HG02943 (cell line): ENCODE measurements around the gene MS4A2.
"Not testable (repeated sequence)": the region's sequence is repeated elsewhere in the genome, so short reads cannot be mapped to it uniquely, and the experiment has no call there.

Source experiments
- ATAC-seq: cut with Tn5 transposase; IDR thresholded peaks from one replicate; pipeline ENCODE4 v1.9.1; 2021; ENCODE audit warnings: mild to moderate bottlenecking, low read depth, moderate library complexity; ENCODE audit not compliant: unreplicated experiment

Gene MS4A2

DNA sequence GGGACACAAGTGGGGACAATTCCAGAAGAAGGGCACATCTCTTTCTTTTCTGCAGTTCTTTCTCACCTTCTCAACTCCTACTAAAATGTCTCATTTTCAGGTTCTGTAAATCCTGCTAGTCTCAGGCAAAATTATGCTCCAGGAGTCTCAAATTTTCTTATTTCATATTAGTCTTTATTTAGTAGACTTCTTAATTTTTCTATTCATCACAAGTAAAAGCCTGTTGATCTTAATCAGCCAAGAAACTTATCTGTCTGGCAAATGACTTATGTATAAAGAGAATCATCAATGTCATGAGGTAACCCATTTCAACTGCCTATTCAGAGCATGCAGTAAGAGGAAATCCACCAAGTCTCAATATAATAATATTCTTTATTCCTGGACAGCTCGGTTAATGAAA is at the start of gene MS4A2:
MS4A2 (plus strand) TSS at position 301 of the 400 bp plus-strand sequence. CDS start 102 bp downstream, outside the sequence.
- no peak for ATAC-seq

DNA sequence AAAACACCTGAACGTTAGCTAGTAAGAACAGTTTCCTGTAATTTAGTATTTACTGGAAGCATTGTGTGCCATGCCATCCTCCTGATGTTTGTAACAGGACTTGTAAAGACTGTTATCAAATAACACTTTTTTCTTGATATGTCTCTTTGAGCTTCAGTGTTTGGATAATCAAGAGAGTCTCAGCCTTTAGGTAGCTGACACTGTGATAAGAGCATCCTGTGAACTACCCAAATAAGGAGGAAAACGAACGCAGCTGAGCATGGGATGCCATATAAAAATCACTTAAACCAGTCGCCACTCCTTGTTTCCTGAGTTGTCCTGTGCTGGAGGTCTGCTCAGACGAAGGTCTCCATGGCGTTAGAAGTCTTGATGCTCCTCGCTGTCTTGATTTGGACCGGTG is 48.4 kb upstream of the MS4A2 start, which contains the start of gene OOSP2:
OOSP2 (plus strand) TSS at position 301 of the 400 bp plus-strand sequence; CDS start at position 352, 51 bp downstream.
- no peak for ATAC-seq

DNA sequence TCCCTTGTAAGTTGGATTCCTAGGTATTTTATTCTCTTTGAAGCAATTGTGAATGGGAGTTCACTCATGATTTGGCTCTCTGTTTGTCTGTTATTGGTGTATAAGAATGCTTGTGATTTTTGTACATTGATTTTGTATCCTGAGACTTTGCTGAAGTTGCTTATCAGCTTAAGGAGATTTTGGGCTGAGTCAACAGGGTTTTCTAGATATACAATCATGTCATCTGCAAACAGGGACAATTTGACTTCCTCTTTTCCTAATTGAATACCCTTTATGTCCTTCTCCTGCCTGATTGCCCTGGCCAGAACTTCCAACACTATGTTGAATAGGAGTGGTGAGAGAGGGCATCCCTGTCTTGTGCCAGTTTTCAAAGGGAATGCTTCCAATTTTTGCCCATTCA is 38.0 kb upstream of the MS4A2 start:
- ATAC-seq, result not testable (repeated sequence)

DNA sequence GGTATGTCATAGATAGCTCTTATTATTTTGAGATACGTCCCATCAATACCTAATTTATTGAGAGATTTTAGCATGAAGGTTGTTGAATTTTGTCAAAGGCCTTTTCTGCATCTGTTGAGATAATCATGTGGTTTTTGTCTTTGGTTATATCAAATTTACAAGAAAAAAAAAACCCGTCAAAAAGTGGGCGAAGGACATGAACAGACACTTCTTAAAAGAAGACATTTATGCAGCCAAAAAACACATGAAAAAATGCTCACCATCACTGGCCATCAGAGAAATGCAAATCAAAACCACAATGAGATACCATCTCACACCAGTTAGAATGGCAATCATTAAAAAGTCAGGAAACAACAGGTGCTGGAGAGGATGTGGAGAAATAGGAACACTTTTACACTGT is 37.6 kb upstream of the MS4A2 start:
- ATAC-seq, result not testable (repeated sequence)

DNA sequence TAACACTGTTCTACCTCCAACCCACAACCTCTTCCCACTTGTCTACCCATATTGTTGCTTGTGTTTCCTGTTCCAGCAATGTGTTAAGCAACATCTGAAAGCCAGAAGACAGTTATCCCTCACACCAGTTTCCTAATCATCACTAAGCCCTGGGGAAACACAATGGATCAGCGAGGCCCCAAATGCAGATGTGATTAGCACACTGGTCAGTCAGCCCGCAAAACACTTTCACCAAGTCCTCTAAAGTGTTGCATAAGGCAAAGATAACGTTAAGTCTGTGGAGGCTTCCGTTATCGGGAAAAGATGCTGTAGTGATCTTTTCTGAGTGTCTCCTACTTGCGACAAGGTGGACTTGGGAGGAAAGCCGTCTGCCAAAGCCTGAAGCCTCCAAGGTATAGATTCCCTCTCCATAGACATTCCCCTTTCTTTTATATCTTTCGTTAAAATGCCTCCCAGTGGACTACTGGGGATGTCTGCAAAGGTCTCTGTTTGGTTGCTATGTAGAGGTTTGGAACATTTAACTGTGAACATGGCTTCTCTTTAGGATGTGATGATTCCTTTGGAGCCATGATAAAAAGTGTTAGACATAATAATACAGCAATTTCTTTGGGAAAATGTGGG is 32.0 kb upstream of the MS4A2 start, which contains the start of gene MS4A3:
MS4A3 (plus strand) TSS at position 317 of the 621 bp plus-strand sequence. CDS start 4,496 bp downstream, outside the sequence.
- no peak for ATAC-seq

DNA sequence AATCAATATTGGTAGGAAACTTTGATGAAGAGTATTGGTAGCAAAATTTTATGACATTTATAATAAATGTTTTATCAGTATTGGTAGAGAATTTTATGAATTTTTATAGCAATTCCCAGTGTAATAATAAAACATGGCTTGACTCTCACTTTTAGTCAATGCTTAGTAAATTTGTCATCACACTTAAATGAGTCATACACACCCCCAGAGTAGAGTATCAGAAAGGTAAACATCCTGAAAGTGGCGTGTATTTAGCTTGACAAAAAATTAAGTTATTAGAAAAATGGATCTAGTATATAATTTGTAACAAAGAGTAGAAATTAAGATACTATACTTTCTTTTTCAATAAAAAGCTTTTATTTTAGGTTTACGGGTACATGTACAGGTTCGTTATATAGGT is 29.4 kb upstream of the MS4A2 start:
- ATAC-seq, result no peak

DNA sequence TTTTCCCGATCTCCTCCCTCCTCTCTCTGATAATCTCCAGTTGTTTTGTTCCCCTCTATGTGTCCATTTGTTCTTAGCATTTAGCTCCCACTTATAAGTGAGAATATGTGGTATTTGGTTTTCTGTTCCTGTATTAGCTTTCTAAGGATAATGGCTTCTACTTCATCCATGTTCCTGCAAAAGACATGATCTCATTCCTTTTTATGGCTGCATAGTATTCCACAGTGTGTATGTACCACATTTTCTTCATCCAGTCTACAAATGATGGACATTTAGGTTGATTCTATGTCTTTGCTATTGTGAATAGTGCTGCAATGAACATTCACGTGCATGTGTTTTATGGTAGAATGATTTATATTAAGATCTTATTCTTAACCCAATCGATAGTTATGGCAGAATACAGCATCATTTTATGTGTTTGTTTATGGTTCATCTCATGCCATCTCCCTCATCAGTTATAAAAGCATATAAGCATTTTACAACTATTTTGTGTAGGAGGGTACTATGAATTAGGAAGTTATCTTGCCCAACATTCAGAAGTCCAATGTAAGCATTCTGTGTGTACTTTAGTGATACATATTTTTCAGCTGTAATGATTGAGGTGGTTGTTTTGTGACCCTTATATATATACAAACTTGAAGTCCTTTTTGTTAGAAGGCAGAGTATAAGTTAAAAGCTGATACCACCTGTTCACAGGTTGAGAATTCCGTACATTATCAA is 28.8 kb upstream of the MS4A2 start:
- no peak for ATAC-seq

DNA sequence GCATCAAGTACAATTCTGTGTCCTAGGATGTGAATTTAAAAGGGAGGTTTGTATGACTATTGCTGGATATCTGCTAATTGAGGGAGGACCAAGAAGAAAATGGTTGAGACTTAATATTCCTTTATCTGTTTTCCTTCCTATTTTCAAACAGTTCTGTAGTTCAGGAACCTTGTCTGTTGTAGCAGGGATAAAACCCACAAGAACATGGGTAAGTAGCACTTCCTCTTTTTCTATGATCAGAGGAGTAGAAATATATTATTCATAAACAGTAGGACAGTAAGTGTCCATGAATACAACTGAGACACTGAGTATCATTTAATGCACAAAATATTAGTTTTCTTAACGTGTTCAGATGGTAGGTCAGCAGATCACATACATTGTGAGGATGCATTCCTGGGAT is 24.4 kb upstream of the MS4A2 start:
- no peak for ATAC-seq

DNA sequence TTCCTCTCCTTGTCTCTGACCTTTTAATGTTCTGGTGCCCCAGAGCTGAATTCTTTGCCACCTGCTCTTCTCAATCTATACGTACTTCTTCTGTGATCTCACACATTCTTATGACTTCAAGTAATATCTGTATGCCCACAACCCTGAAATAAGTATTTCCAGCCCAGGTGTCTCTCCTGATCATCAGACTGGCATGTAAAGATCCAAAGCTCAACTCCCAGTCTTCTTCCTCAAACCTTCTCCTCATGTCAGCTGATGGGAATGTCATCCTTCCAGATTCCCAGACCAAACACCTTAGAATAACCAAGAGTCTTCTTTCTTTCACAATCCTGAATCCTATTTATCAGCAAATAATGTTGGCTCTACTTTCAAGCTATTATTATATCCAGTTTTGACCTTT is 22.7 kb upstream of the MS4A2 start:
- ATAC-seq, result no peak

DNA sequence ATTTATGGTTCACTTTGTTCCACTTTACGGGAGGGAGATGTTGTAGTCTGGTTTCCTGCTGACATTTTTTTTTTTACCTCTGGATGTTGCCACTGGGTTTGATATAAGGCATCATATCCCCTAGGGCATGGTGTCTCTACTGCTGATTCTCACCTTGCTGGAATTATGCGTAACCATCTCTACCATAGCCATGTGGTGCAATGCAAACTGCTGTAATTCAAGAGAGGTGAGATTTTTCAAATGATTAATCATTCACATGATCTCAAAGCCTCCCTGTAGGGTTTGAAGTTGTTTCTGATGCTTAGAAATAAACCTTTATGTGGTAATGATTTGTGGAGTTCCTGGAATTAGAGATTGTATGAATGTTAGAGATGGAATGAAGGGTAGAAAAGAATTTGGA is 19.0 kb upstream of the MS4A2 start:
- ATAC-seq, result no peak

DNA sequence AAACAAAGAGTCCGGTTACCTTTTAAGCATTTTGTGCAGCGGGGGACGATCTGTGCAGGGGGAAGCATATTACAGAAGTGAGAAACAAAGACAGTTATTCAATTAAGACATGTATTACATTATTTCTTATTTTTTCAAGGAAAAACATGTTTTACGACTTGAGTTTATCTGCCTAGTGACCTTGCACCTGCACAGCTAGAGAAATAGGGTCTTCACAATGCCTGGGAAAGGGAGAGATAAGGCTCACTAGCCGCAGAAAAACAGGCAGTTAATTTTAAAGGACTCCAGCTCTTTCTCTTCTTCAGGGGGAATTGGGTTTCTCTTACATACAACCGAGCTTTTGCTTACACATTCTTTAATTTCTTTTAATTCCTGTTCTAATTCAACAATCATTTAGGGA is 16.8 kb upstream of the MS4A2 start:
- ATAC-seq, result not testable (repeated sequence)

DNA sequence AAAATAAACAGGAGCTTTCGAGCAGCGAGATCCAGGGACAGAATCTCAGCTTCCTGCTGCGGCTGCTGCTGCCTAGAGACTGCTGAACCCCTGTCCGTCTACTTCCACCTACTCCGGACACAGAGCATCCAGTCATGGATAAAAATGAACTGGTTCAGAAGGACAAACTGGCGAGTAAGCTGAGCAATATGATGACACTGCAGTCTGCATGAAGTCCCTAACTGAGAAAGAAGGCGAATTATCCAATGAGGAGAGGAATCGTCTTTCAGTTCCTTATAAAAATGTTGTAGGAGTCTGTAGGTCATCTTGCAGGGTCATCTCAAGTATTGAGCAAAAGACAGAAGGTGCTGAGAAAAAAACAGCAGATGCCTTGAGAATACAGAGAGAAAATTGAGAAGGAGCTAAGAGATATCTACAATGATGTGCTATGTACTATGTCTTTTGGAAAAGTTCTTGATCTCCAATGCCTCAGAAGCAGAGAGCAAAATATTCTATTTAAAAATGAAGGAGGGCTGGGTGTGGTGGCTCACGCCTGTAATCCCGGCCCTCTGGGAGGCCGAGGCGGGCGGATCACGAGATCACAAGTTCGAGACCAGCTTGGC is 11.1 kb upstream of the MS4A2 start:
- no peak for ATAC-seq

DNA sequence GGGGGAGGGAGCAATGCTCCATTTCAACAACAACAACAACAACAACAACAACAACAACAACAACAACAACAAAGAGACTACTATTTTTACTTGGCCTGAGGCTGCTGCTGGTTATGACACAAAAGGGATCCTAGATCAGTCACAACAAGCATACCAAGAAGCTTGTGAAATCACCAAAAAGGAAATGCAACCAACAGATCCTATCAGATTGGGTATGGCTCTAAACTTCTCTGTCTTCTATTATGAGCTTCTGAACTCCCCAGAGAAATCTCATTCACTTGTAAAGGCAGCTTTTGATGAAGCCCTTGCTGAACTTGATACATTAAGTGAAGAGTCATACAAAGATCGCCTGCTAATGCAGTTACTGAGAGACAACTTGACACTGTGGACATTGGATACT is 10.5 kb upstream of the MS4A2 start:
- no peak for ATAC-seq

DNA sequence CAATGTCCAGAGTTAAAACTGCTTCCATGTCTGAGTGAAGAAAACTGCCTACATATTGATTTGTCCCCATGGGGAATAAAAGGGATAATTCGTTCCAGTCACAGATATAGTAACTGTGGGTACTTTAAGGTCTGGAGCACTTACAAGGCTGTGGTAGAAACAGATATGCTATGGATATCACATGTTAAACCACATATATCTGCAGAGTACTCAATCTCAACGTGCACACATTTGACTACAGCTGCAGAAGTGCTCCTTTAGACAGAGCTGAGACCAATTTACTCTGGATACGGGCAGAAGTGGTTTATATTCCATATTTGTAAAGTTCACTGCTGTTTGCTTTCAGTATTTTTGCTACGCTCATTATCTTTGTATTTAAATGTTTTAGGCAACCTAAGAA is 9.7 kb upstream of the MS4A2 start:
- ATAC-seq, result no peak

DNA sequence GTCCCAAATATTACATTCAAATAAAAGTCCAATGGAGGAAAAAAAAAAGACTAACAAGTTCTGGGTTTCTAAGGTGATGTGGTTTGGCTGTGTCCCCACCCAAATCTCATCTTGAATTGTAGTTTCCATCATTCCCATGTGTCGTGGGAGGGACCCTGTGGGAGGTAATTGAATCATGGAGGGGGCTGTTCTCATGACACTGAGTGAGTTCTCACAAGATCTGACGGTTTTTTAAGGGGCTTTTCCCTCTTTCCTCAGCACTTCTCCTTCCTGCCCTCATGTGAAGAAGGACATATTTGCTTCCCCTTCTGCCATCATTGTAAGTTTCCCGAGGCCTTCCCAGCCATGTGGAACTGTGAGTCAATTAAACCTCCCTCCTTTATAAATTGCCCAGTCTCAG is 7.9 kb upstream of the MS4A2 start:
- no peak for ATAC-seq

DNA sequence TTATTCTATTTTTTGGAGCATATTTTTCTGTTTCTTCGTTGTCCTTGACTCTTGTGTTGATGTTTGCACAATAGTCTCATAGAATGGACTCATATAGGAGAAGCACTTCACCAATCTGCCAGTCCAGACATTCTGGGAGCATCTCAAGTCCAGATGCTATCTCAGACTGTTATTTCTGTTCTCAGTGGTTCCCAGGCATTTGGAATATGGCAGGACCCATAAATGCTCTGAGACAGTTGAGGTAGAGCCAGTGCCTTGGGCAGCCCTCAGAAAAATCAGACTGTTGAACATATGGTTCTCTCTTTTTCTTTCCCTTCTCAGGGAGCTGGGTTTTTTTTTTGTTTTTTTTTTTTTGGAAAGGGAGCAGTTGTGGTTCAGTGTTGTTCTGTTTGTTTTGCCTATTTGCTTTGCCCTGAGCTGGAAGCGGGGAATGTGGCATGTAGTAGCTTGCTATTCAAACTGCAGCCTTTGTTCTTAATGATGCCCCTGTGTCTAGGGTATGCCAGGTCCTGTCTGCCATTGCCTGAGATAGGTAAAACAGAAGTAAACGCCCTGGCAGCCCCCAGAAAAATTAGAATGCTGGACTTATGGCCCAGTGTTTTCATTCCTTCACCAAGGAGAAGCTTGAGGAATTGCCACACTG is 3.7 kb upstream of the MS4A2 start:
- no peak for ATAC-seq

DNA sequence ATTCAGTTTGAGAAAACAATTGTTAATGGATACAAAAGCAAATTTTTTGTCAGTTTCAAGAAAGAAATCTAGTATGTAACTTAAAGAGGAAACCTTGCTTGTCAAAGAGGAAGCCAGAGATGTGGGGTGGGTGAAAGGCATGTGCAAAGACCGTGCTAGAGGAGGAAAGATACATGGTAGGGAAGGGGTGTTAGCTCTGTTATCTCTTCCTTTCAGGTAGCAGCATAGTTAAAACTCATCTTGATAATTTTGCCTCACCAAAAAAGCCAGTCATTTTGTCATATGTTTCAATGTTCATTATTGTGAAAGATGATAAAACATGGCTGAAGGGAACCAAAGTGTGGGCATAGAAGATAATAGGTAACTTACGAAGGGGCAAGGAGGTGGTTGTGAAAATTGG is 2.6 kb upstream of the MS4A2 start:
- no peak for ATAC-seq

DNA sequence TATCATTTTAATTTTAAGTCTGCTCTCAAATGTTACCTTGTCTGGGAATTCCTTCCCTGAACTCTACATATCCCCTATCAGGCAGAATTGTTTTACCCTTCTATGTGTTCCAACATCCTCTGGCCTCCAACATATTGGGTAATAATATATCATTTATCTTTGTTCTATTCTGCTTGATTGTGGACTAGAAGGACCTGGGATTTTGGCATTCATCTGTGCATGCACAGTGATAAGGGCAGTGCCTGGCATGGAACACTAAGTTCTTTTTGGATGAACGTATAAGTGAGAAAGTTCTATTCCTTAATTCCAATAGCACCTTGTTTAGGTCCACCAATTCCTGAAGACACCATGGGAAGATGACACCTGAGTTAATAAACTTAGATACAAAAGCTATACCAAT is 1.2 kb upstream of the MS4A2 start:
- no peak for ATAC-seq

DNA sequence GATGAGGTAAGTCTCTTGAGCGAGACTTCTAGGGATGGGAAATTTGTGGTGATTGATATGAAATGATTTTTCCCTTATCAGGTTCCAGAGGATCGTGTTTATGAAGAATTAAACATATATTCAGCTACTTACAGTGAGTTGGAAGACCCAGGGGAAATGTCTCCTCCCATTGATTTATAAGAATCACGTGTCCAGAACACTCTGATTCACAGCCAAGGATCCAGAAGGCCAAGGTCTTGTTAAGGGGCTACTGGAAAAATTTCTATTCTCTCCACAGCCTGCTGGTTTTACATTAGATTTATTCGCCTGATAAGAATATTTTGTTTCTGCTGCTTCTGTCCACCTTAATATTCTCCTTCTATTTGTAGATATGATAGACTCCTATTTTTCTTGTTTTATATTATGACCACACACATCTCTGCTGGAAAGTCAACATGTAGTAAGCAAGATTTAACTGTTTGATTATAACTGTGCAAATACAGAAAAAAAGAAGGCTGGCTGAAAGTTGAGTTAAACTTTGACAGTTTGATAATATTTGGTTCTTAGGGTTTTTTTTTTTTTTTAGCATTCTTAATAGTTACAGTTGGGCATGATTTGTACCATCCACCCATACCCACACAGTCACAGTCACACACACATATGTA is 7.1 kb downstream of the MS4A2 start:
- ATAC-seq, result no peak

DNA sequence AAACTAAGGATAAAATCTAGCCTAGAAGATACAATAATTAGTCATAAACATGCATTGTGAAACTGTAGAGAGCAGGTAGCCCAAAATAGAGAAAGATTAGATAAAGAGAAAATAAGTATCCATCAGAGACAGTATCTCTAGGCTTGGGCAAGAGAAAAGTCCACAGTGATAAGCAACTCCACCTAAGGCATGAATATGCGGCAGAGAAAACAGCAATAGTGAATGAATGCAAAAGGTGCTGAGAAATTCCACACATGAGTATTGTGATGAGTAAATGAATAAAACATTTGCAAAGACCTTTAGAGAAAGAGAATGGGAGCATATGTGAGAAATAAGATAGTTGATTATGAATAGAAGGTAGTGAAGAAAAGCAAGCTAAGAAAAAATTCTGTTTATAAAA is 8.7 kb downstream of the MS4A2 start:
- ATAC-seq, result no peak

DNA sequence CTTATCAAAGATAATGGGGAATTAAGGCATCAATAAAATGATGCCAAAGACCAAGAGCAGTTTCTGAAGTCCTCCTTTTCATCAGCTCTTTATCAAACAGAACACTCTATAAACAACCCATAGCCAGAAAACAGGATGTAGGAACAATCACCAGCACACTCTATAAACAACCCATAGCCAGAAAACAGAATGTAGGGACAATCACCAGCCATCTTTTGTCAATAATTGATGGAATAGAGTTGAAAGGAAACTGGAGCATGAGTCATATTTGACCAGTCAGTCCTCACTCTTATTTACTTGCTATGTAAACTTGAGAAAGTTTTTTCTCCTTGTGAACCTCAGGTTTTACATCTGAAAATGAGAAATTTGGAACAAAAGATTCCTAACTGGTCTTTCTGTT is 10.0 kb downstream of the MS4A2 start:
- no peak for ATAC-seq
